ENCODE results near the gene CEP104. TPM values are rescaled to one million over a fixed set of nuclear protein-coding genes. Genes with fewer than 3 reads are reported as not detected.

The CEP104 gene
- polyA plus RNA-seq, 1 donor (not counting 4 experiments of a cell fraction or from before 2014, with no cell fraction given), result 35.7 TPM

DNA sequence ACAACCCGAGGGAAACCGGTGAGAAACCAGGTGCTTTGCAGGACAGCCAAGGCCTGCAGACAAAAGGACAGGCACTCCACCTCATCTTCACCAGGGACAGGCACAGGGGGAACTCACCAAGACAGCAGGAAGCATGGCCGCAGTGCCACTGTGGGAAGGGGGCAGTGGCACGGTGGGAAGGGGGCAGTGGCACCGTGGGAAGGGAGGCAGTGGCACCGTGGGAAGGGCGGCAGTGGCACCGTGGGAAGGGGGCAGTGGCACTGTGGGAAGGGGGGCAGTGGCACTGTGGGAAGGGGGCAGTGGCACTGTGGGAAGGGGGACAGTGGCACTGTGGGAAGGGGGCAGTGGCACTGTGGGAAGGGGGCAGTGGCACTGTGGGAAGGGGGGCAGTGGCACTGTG, 32.4 kb downstream of the CEP104 start:
- peaks cover 27 to 39% of the 10 kb centered on the region in 2 experiments for H3K36me3 ChIP-seq (ENCODE audit: control insufficient read depth in 2 of 2, extremely low read depth in 1 of 2, insufficient read depth in 2 of 2, low read length in 2 of 2)
- FAIRE-seq, result no peak
- dilution Hi-C loops (cut with MboI; ENCODE audit: extremely low pct_ligation_motif_present, low sequenced_read_pairs), result no loop called here

DNA sequence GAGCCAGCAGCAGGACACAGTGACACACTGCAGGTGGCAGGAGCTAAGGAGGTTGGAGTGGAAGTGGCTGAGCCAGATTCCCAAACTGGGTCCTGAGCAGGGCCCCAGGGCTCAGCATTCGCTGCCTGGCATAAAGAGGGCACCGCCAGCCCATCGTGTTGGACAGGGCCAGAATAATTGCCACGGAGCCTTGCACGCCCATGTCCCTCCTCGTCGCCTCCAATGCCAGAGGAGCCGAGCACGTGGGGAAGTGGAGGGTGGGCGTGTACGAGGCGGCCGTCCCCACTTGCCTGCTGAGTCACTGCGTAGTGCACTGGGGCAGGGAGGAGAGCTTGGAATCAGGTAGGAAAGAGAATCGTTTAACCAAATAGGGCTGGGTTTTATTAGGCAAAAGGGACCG, 34.6 kb downstream of the CEP104 start:
- Histone ChIP-seq H3K4me3 (ENCODE audit: control insufficient read depth in 2 of 3, extremely low read depth in 1 of 3, insufficient read depth in 2 of 3, low read depth in 1 of 3, low read length in 3 of 3) (no peak overlapping the region), H3K9ac (ENCODE audit: control insufficient read depth, extremely low read depth, insufficient read depth, low read length) (no peak overlapping the region), H3K27ac (ENCODE audit: control insufficient read depth, insufficient read depth, low read length) (no peak overlapping the region), H3K27me3 (ENCODE audit: control insufficient read depth, extremely low read depth, insufficient read depth, low read length) (no peaks in the 10 kb centered on the region), H2AFZ (ENCODE audit: control insufficient read depth, low read length) (no peak overlapping the region), H3K36me3 (ENCODE audit: control insufficient read depth in 2 of 2, extremely low read depth in 1 of 2, insufficient read depth in 2 of 2, low read length in 2 of 2) (peaks cover 18 to 32% of the 10 kb centered on the region in 2 experiments), H3K9me1 (ENCODE audit: control insufficient read depth, extremely low read depth, insufficient read depth, low read length) (no peaks in the 10 kb centered on the region), H3K4me1 (ENCODE audit: control insufficient read depth, extremely low read depth, insufficient read depth, low read length) (peaks cover 12% of the 10 kb centered on the region), H3K4me2 (ENCODE audit: control insufficient read depth, extremely low read depth, insufficient read depth, low read depth, low read length) (no peak overlapping the region), H3K9me3 (ENCODE audit: control insufficient read depth, low read depth, low read length) (no peaks in the 10 kb centered on the region), H3K79me2 (ENCODE audit: control insufficient read depth, insufficient read depth, low read length) (no peaks in the 10 kb centered on the region), H4K20me1 (ENCODE audit: control insufficient read depth, extremely low read depth, insufficient read depth, low read length) (no peaks in the 10 kb centered on the region)
- no peak for FAIRE-seq
- DNase-seq (ENCODE audit: low read depth, low spot score), result no peak
- dilution Hi-C loops (cut with MboI; ENCODE audit: extremely low pct_ligation_motif_present, low sequenced_read_pairs), result no loop called here
- TF ChIP-seq, protein P1, sequence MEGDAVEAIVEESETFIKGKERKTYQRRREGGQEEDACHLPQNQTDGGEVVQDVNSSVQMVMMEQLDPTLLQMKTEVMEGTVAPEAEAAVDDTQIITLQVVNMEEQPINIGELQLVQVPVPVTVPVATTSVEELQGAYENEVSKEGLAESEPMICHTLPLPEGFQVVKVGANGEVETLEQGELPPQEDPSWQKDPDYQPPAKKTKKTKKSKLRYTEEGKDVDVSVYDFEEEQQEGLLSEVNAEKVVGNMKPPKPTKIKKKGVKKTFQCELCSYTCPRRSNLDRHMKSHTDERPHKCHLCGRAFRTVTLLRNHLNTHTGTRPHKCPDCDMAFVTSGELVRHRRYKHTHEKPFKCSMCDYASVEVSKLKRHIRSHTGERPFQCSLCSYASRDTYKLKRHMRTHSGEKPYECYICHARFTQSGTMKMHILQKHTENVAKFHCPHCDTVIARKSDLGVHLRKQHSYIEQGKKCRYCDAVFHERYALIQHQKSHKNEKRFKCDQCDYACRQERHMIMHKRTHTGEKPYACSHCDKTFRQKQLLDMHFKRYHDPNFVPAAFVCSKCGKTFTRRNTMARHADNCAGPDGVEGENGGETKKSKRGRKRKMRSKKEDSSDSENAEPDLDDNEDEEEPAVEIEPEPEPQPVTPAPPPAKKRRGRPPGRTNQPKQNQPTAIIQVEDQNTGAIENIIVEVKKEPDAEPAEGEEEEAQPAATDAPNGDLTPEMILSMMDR (optimal IDR thresholded peaks at IDR 0.05 in 1 of 3, IDR thresholded peaks at IDR 0.05 in 1 of 3, conservative IDR thresholded peaks at IDR 0.05 in 1 of 3; ENCODE audit: extremely low read depth in 1 of 3, insufficient read depth in 2 of 3, low read length in 3 of 3), result no peak
- no peak for TF ChIP-seq EZH2 (IDR thresholded peaks at IDR 0.05; ENCODE audit: low read length)

More for the DNA sequence above, 32.4 kb downstream of the CEP104 start:
- peaks cover 5% of the 10 kb centered on the region for H3K4me1 ChIP-seq (ENCODE audit: control insufficient read depth, extremely low read depth, insufficient read depth, low read length)
- no peaks in the 10 kb centered on the region for H4K20me1 ChIP-seq (ENCODE audit: control insufficient read depth, extremely low read depth, insufficient read depth, low read length)
- no peak for DNase-seq (ENCODE audit: low read depth, low spot score)
- no peak overlapping the region for H2AFZ ChIP-seq (ENCODE audit: control insufficient read depth, low read length)
- no peaks in the 10 kb centered on the region for H3K9me1 ChIP-seq (ENCODE audit: control insufficient read depth, extremely low read depth, insufficient read depth, low read length)
- H3K9me3 ChIP-seq (ENCODE audit: control insufficient read depth, low read depth, low read length), result no peaks in the 10 kb centered on the region
- no peaks in the 10 kb centered on the region for H3K27me3 ChIP-seq (ENCODE audit: control insufficient read depth, extremely low read depth, insufficient read depth, low read length)
- no peak for TF ChIP-seq EZH2 (IDR thresholded peaks at IDR 0.05; ENCODE audit: low read length)
- no peak overlapping the region for H3K27ac ChIP-seq (ENCODE audit: control insufficient read depth, insufficient read depth, low read length)
- no peak overlapping the region for H3K9ac ChIP-seq (ENCODE audit: control insufficient read depth, extremely low read depth, insufficient read depth, low read length)
- no peak overlapping the region for H3K4me2 ChIP-seq (ENCODE audit: control insufficient read depth, extremely low read depth, insufficient read depth, low read depth, low read length)
- H3K4me3 ChIP-seq (ENCODE audit: control insufficient read depth in 2 of 3, extremely low read depth in 1 of 3, insufficient read depth in 2 of 3, low read depth in 1 of 3, low read length in 3 of 3), result no peak overlapping the region
- no peaks in the 10 kb centered on the region for H3K79me2 ChIP-seq (ENCODE audit: control insufficient read depth, insufficient read depth, low read length)

DNA sequence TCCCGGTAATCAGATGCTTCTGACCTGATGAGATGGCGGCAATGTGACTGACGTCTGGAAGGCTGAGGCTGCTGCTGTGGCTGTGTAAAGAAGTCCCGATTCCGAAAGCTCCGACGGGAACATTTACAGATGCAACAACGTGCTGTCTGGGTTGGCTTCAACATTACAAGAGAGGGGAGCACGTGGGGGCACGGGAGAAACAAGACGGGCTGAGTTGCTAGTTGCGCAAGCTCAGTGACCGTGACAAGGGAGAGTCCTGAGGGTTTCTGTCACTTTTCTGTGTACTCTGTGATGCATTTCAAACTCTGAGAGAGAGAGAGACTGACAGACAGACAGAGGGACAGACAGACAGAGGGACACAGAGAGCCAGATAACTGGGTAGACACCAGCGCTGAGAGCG, 35.1 kb downstream of the CEP104 start:
- DNase-seq (ENCODE audit: low read depth, low spot score) (no peak), FAIRE-seq (no peak)
- Histone ChIP-seq H3K9me1 (ENCODE audit: control insufficient read depth, extremely low read depth, insufficient read depth, low read length) (no peaks in the 10 kb centered on the region), H3K27ac (ENCODE audit: control insufficient read depth, insufficient read depth, low read length) (no peak overlapping the region), H3K4me1 (ENCODE audit: control insufficient read depth, extremely low read depth, insufficient read depth, low read length) (peaks cover 12% of the 10 kb centered on the region), H3K36me3 (ENCODE audit: control insufficient read depth in 2 of 2, extremely low read depth in 1 of 2, insufficient read depth in 2 of 2, low read length in 2 of 2) (peaks cover 18 to 32% of the 10 kb centered on the region in 2 experiments), H3K79me2 (ENCODE audit: control insufficient read depth, insufficient read depth, low read length) (no peaks in the 10 kb centered on the region), H3K9ac (ENCODE audit: control insufficient read depth, extremely low read depth, insufficient read depth, low read length) (no peak overlapping the region), H3K4me3 (ENCODE audit: control insufficient read depth in 2 of 3, extremely low read depth in 1 of 3, insufficient read depth in 2 of 3, low read depth in 1 of 3, low read length in 3 of 3) (no peak overlapping the region), H3K4me2 (ENCODE audit: control insufficient read depth, extremely low read depth, insufficient read depth, low read depth, low read length) (no peak overlapping the region), H4K20me1 (ENCODE audit: control insufficient read depth, extremely low read depth, insufficient read depth, low read length) (no peaks in the 10 kb centered on the region), H3K27me3 (ENCODE audit: control insufficient read depth, extremely low read depth, insufficient read depth, low read length) (no peaks in the 10 kb centered on the region), H2AFZ (ENCODE audit: control insufficient read depth, low read length) (no peak overlapping the region), H3K9me3 (ENCODE audit: control insufficient read depth, low read depth, low read length) (no peaks in the 10 kb centered on the region)
- dilution Hi-C loops (cut with MboI; ENCODE audit: extremely low pct_ligation_motif_present, low sequenced_read_pairs), result no loop called here
- no peak for TF ChIP-seq EZH2 (IDR thresholded peaks at IDR 0.05; ENCODE audit: low read length)
- TF ChIP-seq, protein P1 (optimal IDR thresholded peaks at IDR 0.05 in 1 of 3, IDR thresholded peaks at IDR 0.05 in 1 of 3, conservative IDR thresholded peaks at IDR 0.05 in 1 of 3; ENCODE audit: extremely low read depth in 1 of 3, insufficient read depth in 2 of 3, low read length in 3 of 3), result no peak

Data from keratinocyte (primary cell).